Daoy (cell line): ENCODE data around the gene GTPBP1. TPM values are rescaled to one million over a fixed set of nuclear protein-coding genes. Genes with fewer than 3 reads are reported as not detected.

ENCODE experiments used
- DNase-seq: peaks from one replicate; pipeline ENCODE4 v3.0.0-alpha.2; 2015; ENCODE audit warnings: low read depth
- total RNA-seq: library from RNA; depleted of rRNA; stranded (reverse); fragments of >200 nt; shearing (Covaris generic); gene quantifications from 2 replicates; pipeline ENCODE4 v1.2.3, GENCODE V29; 2014

Gene GTPBP1
- total RNA-seq, 1 experiment from 2014 or later: 23.5 TPM

DNA sequence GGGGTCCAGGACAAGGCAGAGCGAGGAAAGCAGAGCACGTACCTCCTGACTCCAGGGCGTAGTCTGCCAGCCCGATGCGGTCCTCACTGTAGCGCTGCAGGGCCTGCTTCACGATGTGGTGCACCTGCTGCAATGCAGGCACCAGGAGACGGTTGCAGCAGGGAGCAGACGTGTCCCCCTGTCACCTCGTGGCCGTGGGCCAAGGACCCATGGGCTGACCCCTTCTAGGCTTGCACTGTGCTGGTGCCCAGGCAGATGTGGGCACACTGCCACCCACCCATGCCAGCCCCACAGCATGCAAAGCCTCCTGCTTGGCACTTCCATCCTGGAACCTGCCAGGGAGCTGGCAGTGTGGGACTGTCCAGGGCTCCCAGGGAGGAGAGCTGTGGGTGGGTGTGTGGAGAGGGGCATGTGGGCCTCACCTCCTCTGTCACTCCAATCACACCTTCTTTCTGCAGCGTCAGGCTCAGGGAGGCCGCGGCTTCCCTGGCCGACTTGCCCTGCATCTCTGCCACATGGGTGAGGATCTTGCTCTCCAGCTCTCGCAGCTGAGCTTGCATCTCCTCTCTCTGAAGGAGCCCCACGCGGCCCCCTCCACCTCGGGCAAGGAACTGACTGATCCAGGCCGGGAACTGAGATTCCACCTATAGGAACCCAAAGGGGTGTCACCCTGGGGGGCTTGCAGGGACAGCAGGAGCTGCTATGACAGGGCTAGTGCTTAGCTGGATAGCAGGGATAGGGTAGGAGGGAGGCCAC lies 33.7 kb downstream of the GTPBP1 start:
- DNase-seq: no peak

DNA sequence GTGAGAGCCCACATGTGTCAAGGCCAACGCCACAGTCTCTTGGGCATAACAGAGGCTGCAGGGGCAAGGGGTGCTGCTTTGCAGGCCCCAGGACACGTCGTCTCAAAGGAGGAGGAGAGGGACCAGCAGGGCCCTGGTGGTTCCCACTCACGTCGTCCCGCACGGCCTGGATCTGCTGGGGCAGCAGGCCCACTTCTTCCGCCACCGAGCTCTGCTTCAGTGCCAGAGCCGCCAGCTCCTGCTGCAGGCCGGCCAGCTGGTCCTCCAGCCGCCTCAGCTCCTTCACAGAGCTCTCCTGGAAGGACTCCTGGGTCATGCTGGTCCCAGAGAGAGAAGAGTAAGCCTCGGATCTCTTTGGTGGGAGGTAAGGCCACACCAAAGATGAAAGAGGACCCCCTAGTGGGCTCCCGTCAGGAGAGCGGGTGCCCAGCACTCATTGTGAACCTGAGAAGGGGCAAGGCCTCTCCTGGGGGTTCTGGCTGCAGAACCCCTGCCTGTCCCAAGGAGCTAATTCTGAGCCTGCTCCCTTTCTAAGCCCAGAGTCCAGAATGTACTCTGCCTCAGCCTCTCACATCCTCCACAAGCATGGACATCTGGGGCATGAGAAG lies 34.5 kb downstream of the GTPBP1 start:
- DNase-seq: no peak

DNA sequence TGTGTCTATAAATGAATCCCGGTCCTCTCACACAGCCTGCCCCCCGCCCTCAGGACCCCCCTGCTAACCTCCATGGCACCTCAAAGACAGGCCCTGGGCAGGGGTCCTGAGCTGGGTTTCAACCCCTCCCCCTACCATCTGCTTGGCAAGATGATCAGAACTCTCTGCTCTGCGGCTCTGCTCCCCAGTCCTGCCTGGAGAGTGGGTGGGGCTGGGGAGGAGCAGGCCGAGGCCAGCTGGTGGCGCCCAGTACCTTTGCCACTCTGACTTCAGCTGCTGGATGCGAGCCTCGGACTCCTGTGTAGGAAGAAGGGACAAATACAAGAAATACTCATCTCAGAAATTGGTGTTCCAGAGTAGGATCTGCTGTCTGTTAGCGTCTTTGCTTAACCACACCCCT lies 35.0 kb downstream of the GTPBP1 start:
- DNase-seq: no peak

DNA sequence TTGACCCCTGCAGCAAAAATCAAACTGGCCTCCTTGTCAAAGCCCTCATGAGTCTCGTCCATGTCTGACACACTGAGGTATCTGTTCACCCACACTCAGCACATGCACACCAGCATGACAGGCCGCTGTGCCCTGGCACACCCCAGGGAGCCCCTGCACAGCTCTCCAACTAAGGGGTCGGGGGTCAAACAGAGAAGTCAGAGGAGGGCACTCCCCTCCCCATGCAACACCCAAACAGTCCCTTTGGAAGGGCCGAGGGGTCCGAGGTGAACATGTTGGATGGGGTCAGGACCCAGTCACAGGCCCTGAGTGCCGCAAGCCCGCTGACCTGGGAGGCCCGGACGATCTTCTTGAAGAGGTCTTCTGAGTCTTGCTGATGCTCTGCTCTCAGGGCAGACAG lies 35.4 kb downstream of the GTPBP1 start:
- DNase-seq: no peak

DNA sequence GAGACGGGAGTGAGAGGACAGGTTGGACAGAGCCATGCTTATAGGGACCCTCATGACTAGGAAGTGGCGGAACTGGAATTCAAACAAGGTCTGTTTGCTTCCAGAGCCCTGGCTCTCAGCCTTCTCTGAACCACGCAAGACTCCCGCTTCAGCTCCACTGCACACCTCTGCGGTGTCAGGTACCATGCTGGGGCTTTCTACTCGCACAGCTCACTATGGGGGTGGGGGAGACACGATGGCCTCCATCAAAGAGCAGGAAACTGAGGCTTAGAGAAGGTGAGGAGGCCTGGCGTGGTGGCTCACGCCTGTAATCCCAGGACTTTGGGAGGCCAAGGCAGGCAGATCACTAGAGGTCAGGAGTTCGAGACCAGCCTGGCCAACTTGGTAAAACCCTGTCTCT lies 35.8 kb downstream of the GTPBP1 start:
- no peak for DNase-seq

DNA sequence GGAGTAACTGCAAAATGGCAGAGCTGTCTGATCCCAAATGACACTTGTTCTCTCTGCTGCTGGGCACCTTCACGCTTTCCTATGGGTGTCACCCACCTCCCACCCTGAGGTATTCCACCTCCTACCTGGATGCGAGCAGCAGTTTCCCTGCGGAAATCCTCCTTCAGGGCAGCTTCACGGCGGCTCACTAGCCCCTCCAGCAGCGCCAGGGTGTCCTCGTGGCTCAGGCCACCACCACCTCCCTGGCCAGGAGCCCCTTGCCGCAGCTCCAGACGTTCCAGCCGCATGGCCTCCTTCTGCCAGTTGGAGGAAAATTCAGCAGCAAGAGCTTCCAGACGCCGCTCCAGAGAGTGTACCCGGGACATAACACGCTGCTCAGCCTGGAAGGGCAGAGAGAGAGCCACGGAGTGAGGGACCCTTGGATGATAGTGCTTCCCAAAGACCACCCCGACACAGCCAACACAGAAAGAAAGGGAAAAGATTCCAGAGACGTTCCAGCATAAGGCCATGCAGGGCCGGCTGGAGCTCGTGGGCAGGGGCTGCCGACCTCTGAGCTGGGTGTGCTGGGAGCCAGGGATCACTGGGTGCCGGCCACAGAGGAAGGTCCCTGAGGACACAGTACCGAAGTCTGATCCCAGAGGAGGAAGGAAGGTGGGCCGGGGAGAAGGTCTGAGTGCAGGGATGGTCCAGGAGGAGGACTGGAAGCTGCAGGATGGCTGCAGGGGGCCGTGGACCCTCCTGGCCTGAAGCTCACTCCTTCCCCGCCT lies 36.6 kb downstream of the GTPBP1 start:
- DNase-seq: no peak

DNA sequence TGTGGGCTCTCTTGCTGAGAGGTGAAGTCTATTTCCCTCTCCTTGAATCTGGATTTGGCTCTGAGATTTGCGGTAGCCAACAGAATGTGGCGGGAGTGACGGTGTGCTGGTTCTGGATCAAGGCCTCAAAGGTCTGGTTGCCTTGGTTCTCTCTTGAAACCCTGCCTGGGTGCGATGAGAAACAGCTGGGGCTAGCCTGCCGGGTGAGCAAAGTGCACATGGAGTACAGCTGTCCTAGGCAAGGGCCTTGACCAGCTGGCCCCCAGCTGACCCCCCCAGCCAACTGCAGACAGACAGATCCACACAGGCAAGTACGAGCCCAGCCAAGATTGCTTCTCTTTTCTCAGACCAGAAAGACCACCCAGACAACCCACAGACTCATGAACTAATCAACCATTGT lies 39.2 kb downstream of the GTPBP1 start:
- DNase-seq: no peak

DNA sequence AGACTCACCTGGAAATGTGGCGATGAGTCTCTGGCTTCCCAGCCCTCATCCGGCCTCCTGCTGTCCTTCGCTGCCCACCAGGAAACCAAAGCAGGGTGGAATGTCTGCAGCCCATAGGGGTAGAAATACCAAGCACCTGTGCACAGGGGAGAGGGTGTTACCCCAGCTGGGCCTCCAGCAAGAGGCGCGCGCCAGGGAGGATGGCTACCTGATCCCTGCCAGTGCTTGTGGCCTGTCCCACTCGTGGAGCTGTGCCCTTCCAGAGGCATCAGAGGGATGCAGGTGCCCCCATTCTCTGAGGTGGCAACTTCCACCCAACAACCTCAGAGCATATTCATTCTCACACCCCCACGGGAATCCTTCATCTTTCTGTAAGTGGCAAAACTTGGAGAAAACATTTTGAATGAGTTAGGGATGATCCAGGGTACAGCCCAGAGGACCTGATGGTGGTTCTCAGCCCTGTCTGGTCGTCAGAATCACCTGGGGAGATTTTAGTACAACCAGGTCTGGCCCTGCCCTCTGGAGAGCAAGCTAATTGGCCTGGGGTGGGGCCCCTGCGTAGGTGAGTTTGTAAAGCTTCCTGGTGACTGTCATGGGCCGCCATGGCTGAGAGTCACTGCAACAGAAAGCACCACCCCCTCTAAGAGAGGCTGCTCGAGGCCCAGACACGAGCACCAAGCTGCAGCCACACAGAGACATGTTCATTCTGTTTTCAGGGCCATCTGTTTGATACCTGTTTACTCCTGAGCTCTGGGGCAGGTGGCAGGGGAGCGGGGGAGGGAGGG lies 40.1 kb downstream of the GTPBP1 start:
- no peak for DNase-seq

DNA sequence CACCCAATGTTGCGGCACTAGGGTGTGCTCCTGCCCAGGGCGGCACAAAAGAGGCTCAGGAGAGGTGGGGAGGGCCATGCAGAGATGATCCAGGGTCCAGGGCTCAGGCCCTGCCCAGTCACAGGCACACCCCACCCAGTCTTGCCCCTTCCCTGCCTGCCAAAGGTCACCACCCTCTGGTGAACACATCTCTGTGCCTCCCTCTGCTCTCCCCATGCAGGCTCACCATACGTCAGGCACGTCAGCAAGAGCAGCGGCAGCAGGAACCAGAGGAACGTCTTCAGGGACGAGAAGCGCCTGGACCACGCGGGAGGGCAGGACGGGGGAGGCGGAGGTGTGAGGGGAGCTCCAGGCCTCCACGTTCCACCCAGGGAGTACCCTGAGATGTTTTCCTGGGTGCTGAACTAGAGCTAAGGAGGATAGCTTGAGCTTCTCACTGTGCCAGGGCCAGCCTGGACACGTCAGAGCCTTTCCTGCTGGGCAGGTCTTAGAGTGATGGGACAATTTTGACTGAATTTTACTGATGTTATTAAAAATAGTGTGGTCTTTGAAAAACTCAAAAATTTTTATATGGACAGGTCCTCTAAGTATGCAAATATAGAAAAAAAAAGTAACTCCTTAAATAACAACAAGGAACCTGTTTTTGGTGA lies 42.9 kb downstream of the GTPBP1 start:
- no peak for DNase-seq

DNA sequence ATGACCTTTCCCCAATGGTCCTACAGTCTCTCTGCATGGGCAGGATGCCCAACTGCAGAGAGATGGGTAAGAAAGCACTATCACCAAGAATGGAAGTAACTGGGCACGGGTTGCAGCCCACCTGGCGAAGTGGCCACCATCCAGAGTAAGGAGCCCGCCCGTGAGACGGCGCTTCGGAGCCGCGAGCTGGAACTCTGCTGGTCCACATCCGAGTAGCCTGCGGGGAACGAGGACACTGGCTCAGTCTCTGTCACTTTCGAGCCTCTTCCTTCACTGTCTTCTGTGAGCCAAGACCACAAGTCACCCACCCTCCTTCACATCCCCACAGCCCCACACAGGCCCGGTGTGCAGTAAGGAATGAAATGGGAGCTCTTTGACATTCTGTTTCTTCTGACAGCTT lies 44.4 kb downstream of the GTPBP1 start:
- no peak for DNase-seq

DNA sequence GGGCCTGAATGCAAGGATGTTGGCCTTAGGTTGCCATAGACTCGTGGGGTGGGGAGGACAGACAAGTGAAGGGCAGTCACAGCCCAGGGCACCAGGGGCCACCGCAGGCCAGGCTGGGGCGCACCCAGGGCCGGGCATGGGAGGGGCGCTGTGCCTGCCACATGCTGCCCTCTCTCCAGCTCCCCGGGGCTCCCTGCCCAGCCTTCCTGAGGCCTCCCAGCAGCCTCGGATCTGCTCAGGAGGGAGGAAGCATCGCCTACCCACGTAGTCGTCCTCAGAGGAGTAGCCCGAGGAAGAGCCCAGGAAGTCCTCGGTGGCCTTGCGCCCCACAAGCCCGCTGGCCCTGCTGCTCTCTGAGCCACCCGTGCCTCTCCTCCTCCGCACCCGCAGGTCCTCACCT lies 44.9 kb downstream of the GTPBP1 start:
- no peak for DNase-seq

DNA sequence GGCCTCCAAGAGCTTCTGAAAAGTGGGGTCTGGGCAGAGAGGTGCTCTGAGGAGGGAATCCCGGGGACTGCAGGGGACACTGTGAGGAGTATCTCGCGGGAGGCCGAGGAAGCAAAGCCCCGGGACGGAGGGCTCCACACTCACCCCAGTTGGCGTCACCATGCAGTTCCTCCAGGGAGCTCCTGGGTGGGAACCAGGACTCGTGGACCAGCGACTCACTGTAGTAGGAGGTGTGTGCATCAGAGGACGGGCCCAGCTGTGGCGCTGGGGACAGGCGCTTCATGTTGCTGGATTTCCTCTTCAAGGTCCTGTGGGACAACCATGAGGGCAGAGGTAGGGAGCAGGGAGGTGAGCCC lies 45.3 kb downstream of the GTPBP1 start:
- no peak for DNase-seq

DNA sequence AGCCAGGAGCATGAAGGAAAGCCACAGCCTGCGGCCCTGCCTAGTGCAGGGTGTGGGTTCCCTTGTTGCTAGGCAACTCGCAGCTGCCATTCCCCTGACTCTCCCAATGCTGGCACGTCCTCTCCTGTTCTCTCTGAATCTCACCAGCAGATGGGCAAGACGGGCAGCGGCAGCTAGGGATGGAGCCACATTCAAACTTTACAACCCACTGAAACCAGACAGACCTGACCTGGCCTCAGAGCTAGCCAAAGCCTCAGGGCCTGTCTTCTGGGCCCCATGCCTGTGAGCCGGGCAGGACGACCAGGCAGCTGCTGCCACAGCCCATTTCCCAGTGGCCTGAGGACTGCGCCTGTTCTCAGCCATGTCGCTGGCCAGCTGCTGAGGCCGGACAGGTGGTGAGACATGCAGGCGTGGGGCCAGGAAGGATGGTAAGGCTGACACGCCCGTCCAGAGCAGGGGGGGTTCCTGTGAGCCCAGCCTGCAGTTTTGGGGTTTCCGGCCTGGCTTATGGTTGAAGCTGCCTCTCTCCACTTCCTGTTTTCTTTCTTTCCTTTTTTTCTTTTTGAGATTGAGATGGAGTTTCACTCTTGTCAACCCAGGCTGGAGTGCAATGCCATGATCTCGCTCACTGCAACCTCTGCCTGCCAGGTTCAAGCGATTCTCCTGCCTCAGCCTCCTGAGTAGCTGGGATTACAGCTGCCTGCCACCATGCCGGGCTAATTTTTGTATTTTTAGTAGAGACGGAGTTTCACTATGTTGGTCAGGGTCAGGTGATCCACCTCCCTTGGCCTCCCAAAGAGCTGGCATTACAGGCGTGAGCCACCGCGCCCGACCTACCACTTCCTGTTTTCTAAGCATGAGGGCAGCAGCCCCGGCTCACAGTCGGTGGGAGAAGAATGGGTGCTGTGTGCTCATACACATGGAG lies 45.9 kb downstream of the GTPBP1 start:
- no peak for DNase-seq

DNA sequence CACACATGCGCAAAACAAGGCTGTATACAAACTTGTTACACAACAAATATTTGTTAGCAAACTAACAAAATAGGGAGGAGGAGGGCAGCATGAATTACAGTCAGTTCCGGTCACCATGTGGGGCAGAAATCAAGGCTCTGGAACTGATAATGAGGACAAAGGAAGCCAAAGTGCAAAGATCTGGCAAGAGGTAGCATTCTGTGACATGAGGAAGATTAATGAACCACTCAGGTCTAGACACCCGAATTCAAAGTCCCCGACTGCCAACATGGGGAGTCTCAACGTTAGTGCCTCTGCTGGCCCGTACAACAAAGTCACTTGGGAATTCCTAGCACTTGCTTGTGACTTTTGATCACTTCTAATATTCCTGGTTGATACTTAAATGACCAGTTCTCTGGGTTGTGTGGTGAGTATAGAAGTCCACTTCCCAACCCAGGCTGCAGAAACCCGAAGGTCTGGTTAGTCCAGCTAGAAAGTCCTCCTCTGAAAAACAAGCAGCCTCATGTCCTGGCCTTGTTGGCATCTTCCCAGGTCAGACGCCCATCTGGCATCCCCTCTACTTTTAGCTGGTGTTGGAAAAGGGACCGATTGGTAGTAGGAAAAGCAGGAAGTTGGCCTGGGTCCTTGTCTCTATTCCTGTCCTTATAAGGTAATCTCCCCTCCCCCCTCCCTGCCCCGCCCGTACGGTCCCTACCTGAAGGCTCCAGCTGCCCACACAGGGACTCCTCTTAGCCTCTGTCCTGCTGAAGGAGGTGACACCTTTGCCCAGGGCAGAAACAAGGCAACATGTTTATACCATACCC lies 48.4 kb downstream of the GTPBP1 start:
- peak; percentile 45 for DNase-seq

DNA sequence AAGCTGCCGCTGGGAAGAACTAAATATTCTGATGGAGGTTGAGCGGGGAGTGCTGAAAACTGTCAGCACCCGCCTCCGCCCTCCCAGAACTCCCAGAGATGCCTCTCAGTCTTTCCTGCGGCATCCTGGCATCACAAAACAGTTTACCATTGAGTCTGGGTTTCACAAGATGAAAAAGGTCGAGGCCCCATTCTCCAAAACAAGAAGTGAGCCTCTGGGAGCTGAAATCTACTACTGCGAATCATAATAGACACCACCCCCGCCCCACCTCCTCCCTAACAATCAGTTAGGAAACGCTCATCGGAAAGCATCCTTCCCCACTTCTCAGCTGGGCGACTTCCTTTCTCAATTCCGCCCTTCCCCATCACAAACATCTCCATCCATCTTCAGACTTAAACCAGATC lies 49.0 kb downstream of the GTPBP1 start:
- no peak for DNase-seq

DNA sequence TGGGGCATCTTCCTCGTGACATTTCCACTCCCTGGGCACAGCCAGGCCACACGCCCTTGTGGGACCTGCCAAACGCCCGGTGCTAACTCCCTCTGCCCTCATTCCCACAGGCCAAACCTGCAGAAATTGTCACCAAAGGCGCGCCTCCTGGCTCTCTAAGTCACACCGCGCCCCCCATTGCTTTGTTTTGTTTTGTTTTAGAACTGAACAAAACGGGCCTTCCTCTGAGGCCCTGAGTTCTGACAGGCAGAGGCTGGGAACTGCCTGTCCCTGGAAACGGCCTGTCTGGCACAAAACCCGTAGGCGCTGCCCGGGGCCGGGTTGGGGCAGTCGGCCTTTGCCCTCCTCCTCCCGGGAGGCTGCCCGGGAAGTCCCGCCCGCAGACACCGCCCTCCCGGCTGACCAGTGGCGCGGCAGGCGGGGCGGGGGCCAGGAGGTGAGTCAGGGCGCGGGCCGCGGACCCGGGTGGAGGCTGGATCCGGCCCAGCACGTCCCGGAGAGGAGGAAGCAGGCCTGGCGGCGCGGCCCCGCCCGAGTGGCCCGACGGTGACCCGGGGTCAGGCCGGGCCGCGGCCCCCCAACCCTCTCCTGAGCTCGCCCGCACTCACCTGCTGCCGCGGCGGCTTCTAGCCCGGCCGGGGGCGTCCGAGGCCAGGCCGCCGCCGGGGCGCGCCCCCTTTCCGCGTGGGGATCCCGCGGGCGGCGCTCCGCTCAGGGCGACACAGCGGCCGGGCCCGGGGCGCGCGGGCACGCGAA lies 49.6 kb downstream of the GTPBP1 start:
- DNase-seq: peak; percentile 77

DNA sequence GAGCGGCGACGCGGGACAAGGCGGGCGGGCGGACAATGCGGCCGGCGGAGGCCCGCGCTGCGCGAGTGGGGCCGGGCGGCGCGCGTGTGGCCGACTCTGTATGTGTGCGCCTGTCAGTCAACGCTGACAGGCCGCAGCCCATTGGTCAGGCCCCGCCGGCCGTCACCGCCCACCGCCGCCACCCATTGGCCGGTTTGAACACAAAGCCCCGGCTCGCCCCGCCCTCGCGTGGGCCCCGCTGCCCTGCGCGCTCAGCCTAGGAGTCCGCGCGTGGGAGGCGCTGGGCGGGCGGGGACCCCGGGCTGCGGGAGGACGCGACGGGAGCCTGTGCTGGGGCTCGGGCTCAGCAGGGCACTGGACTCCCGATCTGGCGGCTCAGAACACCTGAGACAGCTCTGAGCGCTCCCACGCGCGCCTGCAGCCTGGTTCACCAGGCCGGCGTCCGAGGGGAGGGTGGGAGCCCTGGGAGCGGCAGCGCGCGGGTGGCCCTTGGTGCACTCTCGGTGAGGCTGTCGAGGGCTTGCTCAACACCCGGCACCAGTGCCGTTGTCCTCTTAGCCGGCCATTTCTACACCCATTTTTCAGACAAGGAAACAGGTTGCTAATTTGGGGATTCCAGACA lies 50.3 kb downstream of the GTPBP1 start, which contains the start of gene SUN2:
TSS of gene SUN2 (minus strand) at position 88 of the 622 bp plus-strand sequence. CDS start 3,370 bp downstream, outside the sequence.
- peak; percentile 91 for DNase-seq

DNA sequence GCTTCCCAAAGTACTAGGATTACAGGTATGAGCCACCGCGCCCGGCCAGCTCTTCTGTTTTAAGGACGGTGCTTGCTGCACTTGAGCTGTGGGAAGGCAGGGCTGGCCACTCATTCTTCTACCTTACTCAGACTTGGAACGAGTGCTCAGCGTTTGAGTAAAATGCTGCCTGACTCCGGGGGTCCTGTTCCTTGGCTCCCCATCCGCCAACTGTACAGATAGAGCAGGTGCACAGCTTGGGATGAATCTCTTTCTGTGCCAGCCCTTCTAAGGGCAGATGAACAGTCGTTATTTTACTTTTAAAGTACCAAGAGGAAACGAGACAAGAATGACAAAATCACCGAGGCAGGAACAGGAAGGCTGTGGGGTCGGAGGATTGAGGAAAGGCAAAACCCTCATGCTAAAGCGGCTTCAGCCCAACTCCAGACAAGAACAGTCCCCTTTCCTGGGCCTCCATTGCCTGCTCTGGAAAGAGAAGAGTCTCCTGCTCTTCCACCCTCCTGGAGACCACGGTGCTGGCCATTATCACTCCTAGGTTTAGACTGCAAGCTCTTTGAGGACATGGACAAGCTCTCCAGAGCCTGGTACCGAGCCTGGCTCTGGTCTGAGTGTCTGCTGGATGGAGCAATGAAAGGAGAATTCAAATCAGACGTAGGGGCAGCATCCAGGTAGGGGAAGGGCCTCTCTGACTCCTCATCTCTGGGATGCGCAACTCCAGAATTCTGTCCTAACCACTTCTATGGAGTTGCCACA lies 51.1 kb downstream of the GTPBP1 start:
- DNase-seq: no peak
